NCI-H2171 treated with DMSO at 0.1 percent for 48 hours (cell line): ENCODE measurements around the gene ARFGAP1.
A peak's percentile ranks its signal among the peaks of the same experiment; 100 is the strongest.
"Not testable (repeated sequence)": the region's sequence is repeated elsewhere in the genome, so short reads cannot be mapped to it uniquely, and the experiment has no call there.

Experiments used
- DNase-seq: peaks from one replicate; lab custom pipeline; 2025; lab: John Stamatoyannopoulos, UW

The ARFGAP1 gene

DNA sequence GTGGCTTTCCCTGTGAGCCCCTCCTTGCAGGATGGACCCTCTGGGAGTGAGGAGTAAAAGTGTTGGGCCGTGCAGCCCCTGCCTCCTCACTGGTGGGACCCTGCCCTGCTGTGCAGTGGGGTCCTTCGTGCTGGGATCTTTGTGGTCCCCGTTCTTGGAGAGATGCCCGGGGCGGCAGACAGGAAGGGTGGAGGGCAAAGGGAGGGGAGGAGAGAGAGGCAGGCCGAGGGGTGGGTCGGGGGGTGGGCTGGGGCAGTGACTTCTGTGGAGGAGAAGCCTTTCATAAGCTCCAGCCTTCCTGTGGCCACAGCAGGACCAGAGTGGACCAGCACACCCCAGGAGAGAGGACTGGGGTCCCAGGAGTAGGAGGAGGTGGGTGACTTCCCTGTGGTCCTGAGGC lies 20.3 kb downstream of the ARFGAP1 start, which contains the start of gene COL20A1:
Gene COL20A1, plus strand, starts transcription at position 283 of the 400 bp plus-strand sequence. CDS start 1,922 bp downstream, outside the sequence.
- no peak for DNase-seq

DNA sequence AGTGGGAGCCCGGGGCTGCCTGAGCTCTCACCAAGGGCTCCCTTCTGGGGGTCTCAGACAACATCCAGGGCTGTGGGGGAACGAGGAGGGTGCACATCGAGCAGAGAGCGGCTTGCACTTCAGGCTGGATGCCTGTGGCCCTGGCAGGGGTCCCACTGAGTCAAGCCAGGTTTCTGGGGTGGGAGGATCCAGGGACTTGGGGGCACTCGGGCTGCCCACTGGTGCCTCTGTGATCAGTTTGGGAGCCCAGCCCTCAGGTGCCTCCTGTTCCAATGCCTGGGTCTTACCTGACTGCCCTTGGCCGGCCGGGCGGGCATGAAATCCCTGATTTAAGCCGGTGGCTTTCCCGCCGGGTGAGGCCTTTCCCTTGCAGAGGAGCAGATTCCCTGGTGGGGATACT lies 20.8 kb downstream of the ARFGAP1 start:
- DNase-seq = no peak

GRCh38 chr20:63293871-63294535 lies 21.4 kb downstream of the ARFGAP1 start:
- DNase-seq = no peak

DNA sequence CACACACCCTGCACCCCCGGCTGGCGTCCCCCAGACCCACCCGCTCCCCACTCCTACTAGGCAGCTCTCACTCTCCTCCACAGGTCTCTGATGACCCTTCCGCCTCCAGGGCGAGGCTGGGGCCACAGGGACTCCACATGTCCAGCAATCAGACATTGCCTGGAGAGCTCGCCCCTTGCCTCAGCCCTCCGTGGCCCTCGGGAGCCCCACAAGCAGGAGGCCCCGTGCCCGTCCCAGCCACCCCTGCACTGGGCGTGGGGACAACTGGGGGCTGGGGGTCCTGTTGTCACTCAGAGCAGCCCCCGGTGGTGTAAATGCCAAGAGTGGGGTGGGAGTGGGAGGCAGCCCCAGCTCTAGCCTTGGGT lies 21.9 kb downstream of the ARFGAP1 start:
- no peak for DNase-seq

DNA sequence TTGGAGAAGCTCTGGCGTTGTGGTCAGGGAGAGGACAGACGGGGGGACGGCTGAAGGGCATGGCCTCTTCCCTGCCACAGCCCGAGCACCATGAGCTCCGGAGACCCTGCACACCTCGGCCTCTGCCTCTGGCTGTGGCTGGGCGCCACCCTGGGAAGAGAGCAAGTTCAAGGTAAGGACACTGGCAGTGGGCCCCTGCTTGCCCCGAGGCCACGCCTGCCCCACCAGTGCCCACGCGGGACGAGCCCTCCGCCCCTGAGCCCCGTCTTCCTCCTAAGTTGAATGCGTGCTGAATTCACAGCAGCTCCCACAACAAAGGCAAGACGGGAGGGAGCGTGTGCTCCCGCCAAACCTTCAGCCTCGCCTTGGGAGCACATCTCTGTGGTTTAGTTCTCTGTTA lies 22.4 kb downstream of the ARFGAP1 start:
- no peak for DNase-seq

DNA sequence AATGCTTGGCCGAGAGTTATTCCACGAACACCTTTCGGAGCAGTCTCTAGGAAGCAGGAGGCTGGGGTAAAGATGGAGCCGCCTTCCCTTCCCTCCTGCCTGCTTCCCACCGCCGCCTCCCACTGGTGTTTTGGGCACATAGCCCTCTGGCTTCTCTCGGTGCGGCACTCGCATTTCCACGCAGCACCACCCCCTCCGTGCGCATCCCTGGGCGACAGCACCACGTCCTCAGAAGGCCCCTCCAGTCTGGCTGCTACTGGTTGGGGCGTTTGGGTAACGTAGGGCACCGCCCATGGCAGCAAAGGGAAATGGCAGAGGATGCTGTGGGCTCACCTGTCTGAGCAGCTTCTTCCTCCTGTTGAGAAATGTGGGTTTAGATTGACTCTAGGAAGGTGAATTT lies 22.8 kb downstream of the ARFGAP1 start:
- no peak for DNase-seq

DNA sequence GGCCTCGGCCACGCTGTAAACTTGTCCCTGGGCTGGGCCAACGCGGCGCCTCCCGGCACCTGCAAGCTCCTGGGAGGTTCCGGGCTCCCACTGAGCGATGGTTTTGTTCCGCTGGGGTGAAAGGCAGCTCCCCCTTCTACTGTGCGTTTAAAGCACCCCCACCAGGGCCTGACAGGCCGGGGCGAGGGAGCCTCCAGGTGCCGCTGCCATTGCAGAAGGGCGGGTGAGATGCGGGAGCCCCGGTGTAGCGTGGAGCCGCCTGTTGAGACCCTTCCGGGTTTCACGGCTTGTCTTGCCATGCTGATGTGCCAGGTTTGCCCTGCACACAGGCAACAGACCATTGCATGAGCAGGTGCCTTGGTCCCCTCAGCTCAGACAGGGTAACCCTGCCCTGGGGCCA lies 23.2 kb downstream of the ARFGAP1 start:
- no peak for DNase-seq

- DNase-seq = no peak
Measured at GRCh38 chr20:63296531-63297299, 24.1 kb downstream of the ARFGAP1 start.

GRCh38 chr20:63297371-63297781 lies 24.8 kb downstream of the ARFGAP1 start:
- DNase-seq = no peak

DNA sequence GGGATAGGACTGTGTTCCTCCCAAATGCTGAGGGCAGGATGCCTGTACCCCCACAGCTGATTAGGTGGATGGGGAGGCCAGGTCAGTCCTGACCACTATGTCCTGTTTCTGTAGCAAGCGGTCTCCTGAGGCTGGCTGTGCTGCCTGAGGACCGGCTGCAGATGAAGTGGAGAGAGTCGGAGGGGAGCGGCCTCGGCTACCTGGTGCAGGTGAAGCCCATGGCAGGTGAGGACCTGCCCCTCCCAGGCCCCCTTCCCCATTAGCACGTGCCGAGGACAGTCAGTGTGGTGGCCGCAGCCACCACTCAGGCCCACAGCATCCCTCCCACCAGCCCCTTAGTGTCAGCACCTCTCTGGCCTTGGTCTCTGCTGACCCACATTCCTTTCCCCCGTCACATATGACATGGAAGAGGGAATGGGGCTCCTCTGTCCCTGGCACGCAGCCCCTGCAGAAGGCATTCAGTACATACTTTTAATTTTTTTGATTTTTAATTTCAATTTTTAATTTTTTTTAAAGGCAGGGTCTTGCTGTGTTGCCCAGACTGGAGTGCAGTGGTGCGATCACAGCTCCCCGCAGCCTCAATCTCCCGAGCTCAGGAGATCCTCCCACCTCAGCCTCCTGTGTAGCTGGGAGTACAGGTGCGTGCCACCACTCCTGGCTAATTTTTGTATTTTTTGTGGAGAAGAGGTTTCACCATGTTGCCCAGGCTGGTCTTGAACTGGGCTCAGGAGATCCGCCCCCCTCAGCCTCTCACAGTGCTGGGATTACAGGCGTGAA lies 25.4 kb downstream of the ARFGAP1 start:
- DNase-seq = no peak

DNA sequence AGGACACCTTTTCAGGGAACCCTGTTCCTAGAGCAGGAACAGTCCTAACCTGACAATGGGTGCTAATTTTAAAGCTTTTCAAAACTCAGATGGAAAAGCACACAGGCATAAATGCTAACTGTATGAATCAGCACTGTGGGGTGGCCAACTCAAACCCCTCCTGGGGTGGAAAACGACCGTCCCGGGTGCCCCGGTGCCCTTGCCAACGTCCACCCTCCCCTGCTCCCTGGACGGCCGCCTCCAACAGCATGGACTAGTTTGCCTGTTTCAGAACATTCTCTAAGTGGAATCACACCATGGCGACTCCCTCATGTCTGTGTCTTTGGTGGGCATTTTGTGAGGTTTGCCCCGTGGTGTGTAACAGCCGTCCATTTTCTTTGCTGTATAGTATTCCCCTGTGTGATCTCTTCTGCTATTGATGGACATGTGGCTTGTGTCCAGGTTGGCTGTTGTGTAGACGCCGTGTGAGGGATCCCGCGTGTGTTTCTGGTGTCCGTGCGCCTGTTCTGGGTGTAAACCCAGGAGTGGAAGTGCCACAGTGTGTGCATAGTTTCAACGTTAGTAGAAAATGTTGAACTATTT lies 26.2 kb downstream of the ARFGAP1 start:
- DNase-seq = no peak

DNA sequence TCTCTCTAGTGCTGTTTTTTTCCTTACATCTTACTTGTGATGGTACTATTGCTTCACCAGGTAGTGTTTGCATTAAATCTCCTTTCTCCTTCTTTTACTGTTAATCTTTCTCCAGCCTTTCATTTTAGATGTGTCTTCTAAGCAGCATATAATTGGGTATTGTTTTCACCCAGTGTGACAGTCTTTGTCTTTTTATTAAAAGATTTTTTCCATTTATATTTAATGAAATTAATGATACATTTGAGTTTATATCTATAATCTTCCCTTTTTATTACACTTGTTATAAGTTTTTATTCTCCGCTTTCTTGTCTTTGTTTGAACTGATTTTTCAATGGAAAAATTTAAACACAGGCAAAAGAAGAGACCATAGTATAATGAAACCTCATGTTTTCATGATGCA lies 29.1 kb downstream of the ARFGAP1 start:
- DNase-seq = no peak

DNA sequence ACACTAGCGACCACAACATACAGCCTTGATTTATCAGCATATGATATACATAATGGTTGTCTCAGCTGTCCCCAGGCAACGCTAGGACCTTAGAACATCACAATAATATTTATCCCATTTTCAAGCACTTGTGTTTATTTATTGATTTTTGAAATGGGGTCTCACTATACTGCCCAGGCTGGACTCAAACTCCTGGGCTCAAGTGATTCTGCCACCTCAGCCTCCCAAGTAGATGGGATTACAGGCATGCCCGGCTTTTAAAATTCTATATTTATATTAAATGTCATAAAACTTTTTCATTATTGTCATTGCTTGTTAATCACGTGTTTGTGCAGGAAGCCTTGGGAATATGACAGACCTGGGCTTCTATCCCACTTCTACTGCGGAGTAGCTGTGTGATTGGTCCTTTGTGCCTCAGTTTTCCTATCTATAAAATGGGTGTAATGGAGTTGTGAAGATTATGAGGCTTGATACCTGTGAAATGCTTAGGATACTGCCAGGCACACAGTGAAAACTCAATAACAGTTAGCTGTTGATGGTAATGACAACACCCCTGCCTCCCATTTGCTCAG lies 30.6 kb downstream of the ARFGAP1 start:
- no peak for DNase-seq

- DNase-seq = no peak
Measured at GRCh38 chr20:63305393-63305792, 32.8 kb downstream of the ARFGAP1 start.

GRCh38 chr20:63305933-63306672 lies 33.5 kb downstream of the ARFGAP1 start:
- not testable (repeated sequence) for DNase-seq

DNA sequence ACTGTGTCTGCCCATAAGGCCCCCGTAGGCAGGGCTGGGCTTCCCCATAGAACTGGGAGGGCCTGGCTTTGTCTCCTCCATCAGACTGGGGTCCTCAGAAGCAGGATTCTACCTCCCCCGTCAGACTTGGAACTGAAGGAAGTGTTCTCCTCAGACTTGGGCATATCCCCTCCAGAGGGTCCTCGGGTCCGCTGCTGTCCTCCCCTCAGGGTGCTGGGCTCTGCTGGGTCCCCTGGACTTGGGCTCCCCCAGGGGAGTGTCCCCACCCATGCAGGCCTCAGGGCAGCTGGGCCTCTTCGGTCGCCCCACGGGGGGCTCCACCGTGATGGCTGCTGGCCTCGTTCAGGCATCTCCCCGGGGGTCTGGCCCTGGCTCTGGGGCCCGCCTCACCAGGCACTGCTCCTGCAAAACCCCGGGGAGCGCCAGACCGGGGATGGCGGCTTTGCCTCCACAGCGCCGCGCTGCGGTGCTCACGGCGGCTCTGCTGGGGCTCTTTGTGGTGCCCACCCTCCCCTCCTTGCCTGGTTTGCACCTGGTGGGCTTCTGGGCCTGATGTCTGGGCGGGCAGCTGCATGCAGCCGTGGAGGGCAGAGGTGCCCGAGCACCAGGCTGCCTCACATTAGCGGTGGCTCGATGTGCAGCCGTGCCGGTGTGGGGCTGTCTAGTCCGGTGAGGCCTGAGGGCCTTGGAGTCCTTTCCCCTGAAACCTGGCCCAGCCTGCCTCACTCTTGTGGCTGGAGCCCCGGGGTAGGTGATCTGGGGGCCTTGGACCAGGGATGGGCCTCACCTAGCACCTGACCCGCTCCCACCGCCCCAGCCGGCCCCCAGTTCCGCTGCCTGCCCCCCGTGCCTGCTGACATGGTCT lies 34.3 kb downstream of the ARFGAP1 start:
- no peak for DNase-seq

GRCh38 chr20:63307538-63308217 lies 35.1 kb downstream of the ARFGAP1 start:
- DNase-seq = peak; percentile 12

GRCh38 chr20:63308218-63308911 lies 35.8 kb downstream of the ARFGAP1 start:
- no peak for DNase-seq
